Endothelial cell of umbilical vein (primary cell): Measurements from ENCODE around the gene WASF2. TPM values are rescaled to one million over a fixed set of nuclear protein-coding genes. Genes with fewer than 3 reads are reported as not detected.
"Not testable (repeated sequence)": the region's sequence is repeated elsewhere in the genome, so short reads cannot be mapped to it uniquely, and the experiment has no call there.

Source experiments
- BruUV-seq: library from RNA; stranded (reverse); fragments of 400-500 nt; replicated peaks from 2 replicates; lab custom pipeline; 2021; lab: Mats Ljungman, UMichigan
- CTCF ChIA-PET: fragments of 300-600, 350-600 bp; sonication (Branson Sonifier 250); formaldehyde crosslinking; loops from one replicate; lab custom pipeline; 2021; ENCODE audit warnings: antibody characterized with exemption, inconsistent platforms; lab: Charles Lee
- POLR2A ChIA-PET: fragments of 300-600, 350-600 bp; sonication (Branson Sonifier 250); formaldehyde crosslinking; loops from one replicate; lab custom pipeline; 2021; ENCODE audit warnings: antibody characterized with exemption, inconsistent platforms; lab: Charles Lee
- DNase-seq: peaks from one replicate; pipeline ENCODE4 v3.0.0-alpha.2; 2011; ENCODE audit warnings: low read depth, low spot score
- FAIRE-seq: peaks from 2 replicates; lab custom pipeline; 2011; peaks lifted over from hg19 to GRCh38; lab: Jason Lieb, UNC
- H2AFZ ChIP-seq: 2 replicates; pipeline ENCODE4 v1.6.0; 2012; ENCODE audit warnings: low read depth, low read length, control low read depth, inconsistent platforms
- H3K27ac ChIP-seq: 2 replicates; pipeline ENCODE4 v1.5.1; 2011; ENCODE audit warnings: low read depth, mild to moderate bottlenecking, control low read depth, low read length, moderate library complexity; ENCODE audit not compliant: insufficient read depth
- H3K27me3 ChIP-seq, 2 experiments: 2 replicates each; pipeline versions ENCODE4 v1.6.0 to v1.6.1; 2011; ENCODE audit warnings: low read length in 2 of 2, mixed read lengths in 1 of 2; ENCODE audit not compliant: control insufficient read depth in 2 of 2, insufficient read depth in 2 of 2
- H3K36me3 ChIP-seq, 2 experiments: 2 replicates in 1 of 2; 3 replicates in 1 of 2; pipeline ENCODE4 v1.5.1; 2011; ENCODE audit warnings: low read length in 2 of 2, mild to moderate bottlenecking in 1 of 2, moderate library complexity in 1 of 2; ENCODE audit not compliant: control insufficient read depth in 2 of 2, insufficient read depth in 2 of 2; ENCODE audit errors: extremely low read depth in 1 of 2
- H3K4me1 ChIP-seq: 3 replicates; pipeline ENCODE4 v1.5.1; 2011; ENCODE audit warnings: mild to moderate bottlenecking, low read length; ENCODE audit not compliant: control insufficient read depth, insufficient read depth; ENCODE audit errors: extremely low read depth
- H3K4me2 ChIP-seq: 2 replicates; pipeline ENCODE4 v1.6.1; 2011; ENCODE audit warnings: low read length, control low read depth, mixed read lengths; ENCODE audit not compliant: insufficient read depth
- H3K4me3 ChIP-seq, 3 experiments: fragments of 200-600 bp in 1 of 3; sonication (generic), shearing (Covaris generic) in 1 of 3; replicated peaks in 1 of 3; 2 replicates each; pipeline ENCODE4 v1.5.1; 2011 to 2016; ENCODE audit warnings: control low read depth in 3 of 3, low read length in 3 of 3, mild to moderate bottlenecking in 2 of 3, inconsistent platforms in 1 of 3, low read depth in 1 of 3, moderate library complexity in 1 of 3; ENCODE audit not compliant: insufficient read depth in 1 of 3
- H3K79me2 ChIP-seq: 2 replicates; pipeline ENCODE4 v1.6.0; 2012; ENCODE audit warnings: low read length, inconsistent platforms; ENCODE audit not compliant: control insufficient read depth, insufficient read depth
- H3K9ac ChIP-seq: replicated peaks from 2 replicates; pipeline ENCODE3; 2011; ENCODE audit warnings: low read length, control low read depth; ENCODE audit not compliant: insufficient read depth; ENCODE audit errors: extremely low read depth
- H3K9me1 ChIP-seq: replicated peaks from 3 replicates; pipeline ENCODE4 v1.6.0; 2011; ENCODE audit warnings: mild to moderate bottlenecking, low read length; ENCODE audit not compliant: control insufficient read depth, insufficient read depth; ENCODE audit errors: extremely low read depth
- H3K9me3 ChIP-seq: replicated peaks from 2 replicates; pipeline ENCODE4 v1.5.1; 2012; ENCODE audit warnings: low read length, inconsistent platforms; ENCODE audit not compliant: control insufficient read depth, insufficient read depth
- H4K20me1 ChIP-seq: replicated peaks from 2 replicates; pipeline ENCODE3; 2011; ENCODE audit warnings: mild to moderate bottlenecking, low read length; ENCODE audit not compliant: control insufficient read depth, insufficient read depth; ENCODE audit errors: extremely low read depth
- FOS ChIP-seq: IDR thresholded peaks from 2 replicates; pipeline ENCODE4 v1.6.1; 2011; ENCODE audit warnings: mild to moderate bottlenecking, low read length, moderate library complexity, borderline replicate concordance; ENCODE audit not compliant: insufficient read depth
- GATA2 ChIP-seq: IDR thresholded peaks from 2 replicates; pipeline ENCODE4 v1.7.0; 2011; ENCODE audit warnings: low read depth, mild to moderate bottlenecking, moderate library complexity, mixed read lengths, low read length; ENCODE audit not compliant: insufficient read length, insufficient read depth
- JUN ChIP-seq: IDR thresholded peaks from 2 replicates; pipeline ENCODE4 v1.6.1; 2011; ENCODE audit warnings: borderline replicate concordance, low read depth; ENCODE audit not compliant: insufficient read length, insufficient read depth
- POLR2A ChIP-seq: IDR thresholded peaks from 2 replicates; pipeline ENCODE4 v1.6.1; 2012; ENCODE audit warnings: low read depth, mild to moderate bottlenecking, control low read depth, low read length
- POLR2AphosphoS5 ChIP-seq: IDR thresholded peaks from 2 replicates; pipeline ENCODE4 v1.6.1; 2012; ENCODE audit warnings: low read depth, mild to moderate bottlenecking, control low read depth, low read length, moderate library complexity; ENCODE audit not compliant: insufficient read depth
- dilution Hi-C: fragments of 300-500 bp; cut with MboI; formaldehyde crosslinking; loops from one replicate; pipeline ENCODE4 v1.15.0; 2019; ENCODE audit warnings: low sequenced_read_pairs; ENCODE audit not compliant: extremely low pct_ligation_motif_present
- intact Hi-C: fragments of 100-400 bp; cut with micrococcal nuclease; formaldehyde crosslinking; loops from one replicate; pipeline ENCODE4 v1.10.0; 2022
- polyA plus RNA-seq, 4 experiments: library from polyadenylated mRNA; depleted of rRNA in 3 of 4; stranded (reverse) in 3 of 4; unstranded in 1 of 4; fragments of >200 nt; gene quantifications; 2 replicates each; pipeline versions ENCODE4 v1.2.1 to v1.2.3, GENCODE V29; 2011 to 2012; ENCODE audit warnings: missing spikeins in 1 of 4
- total RNA-seq: library from RNA; stranded (reverse); gene quantifications from 2 replicates; pipeline ENCODE4 v1.2.3, GENCODE V29; 2021
- TF ChIP-seq, protein P1 (sequence below), 2 donors: IDR thresholded peaks; 1 replicate in 1 of 2; 2 replicates in 1 of 2; pipeline ENCODE4 v1.5.1; 2011; ENCODE audit warnings: low read length in 2 of 2, mild to moderate bottlenecking in 2 of 2, moderate library complexity in 2 of 2, control low read depth in 1 of 2, inconsistent platforms in 1 of 2, low read depth in 1 of 2; ENCODE audit not compliant: insufficient read depth in 1 of 2; ENCODE audit errors: extremely low read depth in 1 of 2
- TF ChIP-seq, protein P2 (sequence below): IDR thresholded peaks from 2 replicates; pipeline ENCODE4 v1.6.1; 2011; ENCODE audit not compliant: insufficient read depth, insufficient read length

Gene WASF2
- total and polyA plus RNA-seq, 2 donors (not counting 3 experiments of a cell fraction or from before 2014, with no cell fraction given): 76.9 to 172 TPM

DNA sequence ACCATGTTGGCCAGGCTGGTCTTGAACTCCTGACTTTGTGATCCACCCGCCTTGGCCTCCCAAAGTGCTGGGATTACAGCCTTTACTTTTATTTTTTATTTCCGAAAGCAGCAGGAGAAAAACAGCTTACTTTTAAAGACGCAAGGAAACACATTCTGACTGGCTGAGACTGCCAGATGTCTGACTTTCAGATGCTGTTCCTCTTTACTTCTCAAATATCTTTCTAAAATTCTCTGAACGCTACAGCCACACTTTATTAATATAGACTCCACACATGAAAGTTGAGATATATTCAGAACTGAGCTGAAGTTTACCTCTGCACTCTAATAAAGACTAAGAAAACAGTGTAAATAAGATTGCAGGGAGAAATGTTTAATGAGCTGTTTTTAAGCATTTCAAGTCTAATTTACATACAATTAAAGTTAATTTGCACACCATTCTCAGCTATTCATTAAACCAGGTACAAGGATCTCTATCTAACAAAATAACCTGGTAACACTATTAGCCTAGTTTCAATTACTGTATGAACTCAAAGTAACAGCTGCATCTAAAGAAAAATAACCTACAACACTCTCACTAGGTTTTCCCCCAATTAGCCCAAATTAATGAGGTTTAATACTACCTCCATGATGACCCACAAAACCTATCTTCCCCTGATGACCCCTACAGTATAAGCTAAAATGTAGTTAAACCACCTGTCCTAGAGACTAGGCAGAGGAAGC lies 24.9 kb downstream of the WASF2 start:
- DNase-seq (no peak), FAIRE-seq (peak; percentile 55)
- Histone ChIP-seq H3K4me2 (no peak overlapping the region), H3K9me3 (no peaks in the 10 kb centered on the region), H3K9ac (no peak overlapping the region), H2AFZ (no peak overlapping the region), H3K4me3 (no peak overlapping the region), H3K27ac (no peak overlapping the region), H3K79me2 (peaks cover 86% of the 10 kb centered on the region), H4K20me1 (peaks cover 4% of the 10 kb centered on the region), H3K27me3 (no peaks in the 10 kb centered on the region), H3K36me3 (peaks cover 0 to 3% of the 10 kb centered on the region in 2 experiments), H3K4me1 (peaks cover 11% of the 10 kb centered on the region), H3K9me1 (no peaks in the 10 kb centered on the region)
- CTCF ChIA-PET: interaction anchor here (0.6 to 2.5 kb wide), 12 partner anchors 9 to 167 kb away, joined by 3 to 9 read pairs (median 3); partner anchors contain the start of gene WASF2
- POLR2A ChIA-PET: no interaction called here
- TF ChIP-seq, protein P1, sequence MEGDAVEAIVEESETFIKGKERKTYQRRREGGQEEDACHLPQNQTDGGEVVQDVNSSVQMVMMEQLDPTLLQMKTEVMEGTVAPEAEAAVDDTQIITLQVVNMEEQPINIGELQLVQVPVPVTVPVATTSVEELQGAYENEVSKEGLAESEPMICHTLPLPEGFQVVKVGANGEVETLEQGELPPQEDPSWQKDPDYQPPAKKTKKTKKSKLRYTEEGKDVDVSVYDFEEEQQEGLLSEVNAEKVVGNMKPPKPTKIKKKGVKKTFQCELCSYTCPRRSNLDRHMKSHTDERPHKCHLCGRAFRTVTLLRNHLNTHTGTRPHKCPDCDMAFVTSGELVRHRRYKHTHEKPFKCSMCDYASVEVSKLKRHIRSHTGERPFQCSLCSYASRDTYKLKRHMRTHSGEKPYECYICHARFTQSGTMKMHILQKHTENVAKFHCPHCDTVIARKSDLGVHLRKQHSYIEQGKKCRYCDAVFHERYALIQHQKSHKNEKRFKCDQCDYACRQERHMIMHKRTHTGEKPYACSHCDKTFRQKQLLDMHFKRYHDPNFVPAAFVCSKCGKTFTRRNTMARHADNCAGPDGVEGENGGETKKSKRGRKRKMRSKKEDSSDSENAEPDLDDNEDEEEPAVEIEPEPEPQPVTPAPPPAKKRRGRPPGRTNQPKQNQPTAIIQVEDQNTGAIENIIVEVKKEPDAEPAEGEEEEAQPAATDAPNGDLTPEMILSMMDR (IDR thresholded peaks at IDR 0.05; ENCODE audit: extremely low read depth in 1 of 2, insufficient read depth in 1 of 2, low read depth in 1 of 2, low read length in 2 of 2): no peak
- TF ChIP-seq, protein P2, sequence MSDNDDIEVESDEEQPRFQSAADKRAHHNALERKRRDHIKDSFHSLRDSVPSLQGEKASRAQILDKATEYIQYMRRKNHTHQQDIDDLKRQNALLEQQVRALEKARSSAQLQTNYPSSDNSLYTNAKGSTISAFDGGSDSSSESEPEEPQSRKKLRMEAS: no peak
- no peak for TF ChIP-seq POLR2A
- TF ChIP-seq POLR2AphosphoS5: no peak
- TF ChIP-seq FOS: no peak
- no peak for TF ChIP-seq GATA2
- TF ChIP-seq JUN: no peak
- intact Hi-C loops (no loop called here), dilution Hi-C loops (no loop called here)
- BruUV-seq: no TSS peak

DNA sequence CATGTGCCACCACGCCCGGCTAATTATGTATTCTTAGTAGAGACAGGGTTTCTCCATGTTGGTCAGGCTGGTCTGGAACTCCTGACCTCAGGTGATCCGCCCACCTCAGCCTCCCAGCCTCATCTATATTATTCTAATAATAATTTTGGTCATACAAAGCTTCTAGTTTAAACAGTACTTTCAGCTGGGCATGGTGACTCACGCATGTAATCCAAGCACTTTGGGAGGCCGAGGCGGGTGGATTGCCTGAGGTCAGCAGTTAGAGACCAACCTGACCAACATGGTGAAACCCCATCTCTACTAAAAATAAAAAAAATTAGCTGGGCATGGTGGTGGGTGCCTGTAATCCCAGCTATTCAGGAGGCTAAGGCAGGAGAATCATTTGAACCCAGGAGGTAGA lies 26.1 kb downstream of the WASF2 start:
- H3K9me1 ChIP-seq, H4K20me1 ChIP-seq, H3K4me3 ChIP-seq, H2AFZ ChIP-seq, H3K9me3 ChIP-seq, H3K27me3 ChIP-seq, H3K36me3 ChIP-seq, FAIRE-seq, H3K9ac ChIP-seq, POLR2A ChIA-PET, H3K4me2 ChIP-seq, DNase-seq, intact Hi-C loops, dilution Hi-C loops, BruUV-seq, H3K27ac ChIP-seq: not testable (repeated sequence)
- CTCF ChIA-PET: interaction anchor here (0.9 to 2.5 kb wide), 4 partner anchors 13 to 47 kb away, joined by 3 to 9 read pairs (median 6); no protein-coding TSS in a partner anchor
- Histone ChIP-seq H3K4me1 (peaks cover 18% of the 10 kb centered on the region), H3K79me2 (peaks cover 85% of the 10 kb centered on the region)

GRCh38 chr1:27458521-27458920 lies 31.4 kb downstream of the WASF2 start:
- H3K4me2 ChIP-seq, H2AFZ ChIP-seq, H3K4me3 ChIP-seq, DNase-seq, H4K20me1 ChIP-seq, H3K27me3 ChIP-seq, FAIRE-seq, H3K36me3 ChIP-seq, H3K9me3 ChIP-seq, H3K9ac ChIP-seq, intact Hi-C loops, H3K27ac ChIP-seq, dilution Hi-C loops, BruUV-seq, H3K9me1 ChIP-seq, POLR2A ChIA-PET: not testable (repeated sequence)
- peaks cover 18% of the 10 kb centered on the region for H3K4me1 ChIP-seq
- CTCF ChIA-PET: interaction anchor here (0.7 to 2.1 kb wide), 3 partner anchors 9 to 23 kb away, joined by 3 to 6 read pairs (median 4); no protein-coding TSS in a partner anchor
- H3K79me2 ChIP-seq: peaks cover 86% of the 10 kb centered on the region
